GM23338 (cell line): ENCODE data around the gene DNAH10.

Experiments used
- EZH2 ChIP-seq: fragments of 200-600 bp; sonication (generic); IDR thresholded peaks from one replicate; pipeline ENCODE4 v1.8.0; 2017; ENCODE audit warnings: antibody characterized with exemption, mild to moderate bottlenecking, low read depth; ENCODE audit not compliant: unreplicated experiment
- EZH2phosphoT487 ChIP-seq: fragments of 200-600 bp; sonication (generic); IDR thresholded peaks from one replicate; pipeline ENCODE4 v1.8.1; 2018; ENCODE audit warnings: antibody characterized with exemption; ENCODE audit not compliant: unreplicated experiment
- JUNB ChIP-seq: IDR thresholded peaks from one replicate; pipeline ENCODE4 v1.6.1; 2016; ENCODE audit warnings: antibody characterized with exemption; ENCODE audit not compliant: unreplicated experiment
- NANOG ChIP-seq: IDR thresholded peaks from 2 replicates; pipeline ENCODE4 v1.6.1; 2016; ENCODE audit warnings: antibody characterized with exemption, borderline replicate concordance
- POLR2AphosphoS5 ChIP-seq: IDR thresholded peaks from 2 replicates; pipeline ENCODE4 v1.6.1; 2016; ENCODE audit warnings: antibody characterized with exemption, low read depth
- ZNF114 ChIP-seq: fragments of 250-450 bp; sonication (Bioruptor Pico); IDR thresholded peaks from 2 replicates; pipeline ENCODE4 v1.5.0; 2020; ENCODE audit warnings: mild to moderate bottlenecking, moderate library complexity
- TF ChIP-seq, protein P1 (sequence below), 2 experiments: fragments of 200-600 bp in 1 of 2; sonication (generic) in 1 of 2; conservative IDR thresholded peaks; 2 replicates each; pipeline versions ENCODE4 v1.5.1 to v1.6.1; 2016 to 2017; ENCODE audit warnings: antibody characterized with exemption in 2 of 2, low read depth in 2 of 2, mild to moderate bottlenecking in 2 of 2, moderate library complexity in 1 of 2
- TF ChIP-seq, protein P2 (sequence below): IDR thresholded peaks from 2 replicates; pipeline ENCODE4 v1.6.1; 2016; ENCODE audit warnings: antibody characterized with exemption

DNA sequence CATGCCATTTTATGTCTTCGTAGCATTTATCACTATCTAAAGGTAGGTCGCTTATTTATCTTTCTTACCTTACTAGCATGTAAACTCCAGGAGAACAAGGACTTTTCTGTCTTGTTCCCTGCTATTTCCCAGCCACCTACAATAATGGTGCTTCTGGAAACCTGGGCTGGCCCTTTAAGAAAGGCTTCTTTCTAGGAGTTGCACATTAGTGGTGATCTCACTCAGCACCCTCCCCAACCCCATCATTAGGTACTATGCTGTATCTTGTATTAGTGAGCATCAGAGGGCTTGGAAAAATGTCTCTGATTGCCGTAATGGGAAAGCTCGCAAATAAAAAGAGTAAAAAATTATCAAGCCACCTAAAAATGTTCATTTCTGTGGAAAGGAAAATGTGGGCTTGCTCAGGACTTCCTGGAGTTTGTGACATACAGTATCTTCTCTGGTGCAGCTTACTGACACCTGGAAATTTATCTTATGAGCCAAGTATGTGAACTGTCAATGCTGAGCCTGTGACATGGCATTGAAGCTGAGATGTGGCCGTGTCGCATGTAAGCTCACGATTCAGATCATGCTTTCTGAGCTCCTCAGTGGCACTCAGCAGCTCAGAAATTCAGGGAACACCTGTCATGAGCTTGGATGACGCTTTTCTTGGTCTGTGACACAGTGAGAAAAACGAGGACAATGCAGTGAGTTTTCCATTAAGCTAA, 198.1 kb downstream of the DNAH10 start:
- TF ChIP-seq, protein P1, sequence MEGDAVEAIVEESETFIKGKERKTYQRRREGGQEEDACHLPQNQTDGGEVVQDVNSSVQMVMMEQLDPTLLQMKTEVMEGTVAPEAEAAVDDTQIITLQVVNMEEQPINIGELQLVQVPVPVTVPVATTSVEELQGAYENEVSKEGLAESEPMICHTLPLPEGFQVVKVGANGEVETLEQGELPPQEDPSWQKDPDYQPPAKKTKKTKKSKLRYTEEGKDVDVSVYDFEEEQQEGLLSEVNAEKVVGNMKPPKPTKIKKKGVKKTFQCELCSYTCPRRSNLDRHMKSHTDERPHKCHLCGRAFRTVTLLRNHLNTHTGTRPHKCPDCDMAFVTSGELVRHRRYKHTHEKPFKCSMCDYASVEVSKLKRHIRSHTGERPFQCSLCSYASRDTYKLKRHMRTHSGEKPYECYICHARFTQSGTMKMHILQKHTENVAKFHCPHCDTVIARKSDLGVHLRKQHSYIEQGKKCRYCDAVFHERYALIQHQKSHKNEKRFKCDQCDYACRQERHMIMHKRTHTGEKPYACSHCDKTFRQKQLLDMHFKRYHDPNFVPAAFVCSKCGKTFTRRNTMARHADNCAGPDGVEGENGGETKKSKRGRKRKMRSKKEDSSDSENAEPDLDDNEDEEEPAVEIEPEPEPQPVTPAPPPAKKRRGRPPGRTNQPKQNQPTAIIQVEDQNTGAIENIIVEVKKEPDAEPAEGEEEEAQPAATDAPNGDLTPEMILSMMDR (conservative IDR thresholded peaks at IDR 0.05; ENCODE audit: low read depth in 2 of 2) = no peak
- no peak for TF ChIP-seq EZH2
- TF ChIP-seq EZH2phosphoT487 = no peak
- no peak for TF ChIP-seq POLR2AphosphoS5
- TF ChIP-seq JUNB = no peak
- no peak for TF ChIP-seq ZNF114 (CRISPR knock-in tag)
- no peak for TF ChIP-seq NANOG
- TF ChIP-seq, protein P2, sequence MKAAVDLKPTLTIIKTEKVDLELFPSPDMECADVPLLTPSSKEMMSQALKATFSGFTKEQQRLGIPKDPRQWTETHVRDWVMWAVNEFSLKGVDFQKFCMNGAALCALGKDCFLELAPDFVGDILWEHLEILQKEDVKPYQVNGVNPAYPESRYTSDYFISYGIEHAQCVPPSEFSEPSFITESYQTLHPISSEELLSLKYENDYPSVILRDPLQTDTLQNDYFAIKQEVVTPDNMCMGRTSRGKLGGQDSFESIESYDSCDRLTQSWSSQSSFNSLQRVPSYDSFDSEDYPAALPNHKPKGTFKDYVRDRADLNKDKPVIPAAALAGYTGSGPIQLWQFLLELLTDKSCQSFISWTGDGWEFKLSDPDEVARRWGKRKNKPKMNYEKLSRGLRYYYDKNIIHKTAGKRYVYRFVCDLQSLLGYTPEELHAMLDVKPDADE = no peak
